ENCODE data around the gene RPN1. TPM values are rescaled to one million over a fixed set of nuclear protein-coding genes. Genes with fewer than 3 reads are reported as not detected.

RPN1 gene
- total and polyA plus RNA-seq, 2 of the 13 experiments (the other 11 are each of a cell fraction or from before 2014, with no cell fraction given): 290 to 342 TPM

DNA sequence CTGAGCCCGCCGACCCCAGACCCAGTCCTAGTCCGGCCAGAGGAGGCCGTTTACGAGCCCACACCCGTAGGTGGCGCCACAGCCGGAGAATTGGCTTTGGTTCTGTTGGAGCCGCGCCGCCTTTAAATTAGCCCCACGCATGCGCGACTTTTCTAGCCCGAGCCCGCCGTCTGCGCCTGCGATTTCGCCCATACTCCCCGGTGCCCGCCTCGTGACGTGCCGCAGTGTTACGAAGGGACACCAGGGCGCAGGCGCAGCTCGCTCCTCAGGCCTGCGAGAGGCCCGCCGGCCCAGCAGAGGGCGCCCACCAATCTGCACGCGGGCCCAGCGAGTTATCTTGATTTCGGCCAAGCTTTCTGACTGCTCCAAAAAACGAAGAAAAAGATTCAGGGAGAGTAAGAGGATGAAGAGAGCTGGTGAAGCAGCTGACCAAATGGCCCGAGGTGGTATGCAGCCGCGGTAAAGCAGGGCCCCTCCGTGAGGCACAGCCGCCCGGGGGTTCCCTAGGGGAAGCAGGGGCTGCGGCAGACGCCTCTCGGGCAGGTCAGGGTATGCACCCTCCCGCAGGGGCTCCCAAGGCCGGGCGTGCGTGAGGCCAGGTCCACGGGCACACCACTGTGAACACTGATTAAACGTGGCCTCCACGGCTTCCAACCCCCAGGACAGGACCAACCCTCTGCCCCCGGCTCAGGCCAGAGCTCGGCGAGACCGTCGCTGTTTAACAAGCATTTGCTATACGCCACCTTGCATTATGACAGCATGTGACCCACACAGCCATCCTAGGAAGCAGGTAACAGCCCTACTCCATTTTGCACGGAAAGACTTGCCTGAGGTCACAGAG is 32.8 kb downstream of the RPN1 start (continued):
- TF ChIP-seq RARA (CRISPR knock-in tag; IDR thresholded peaks at IDR 0.05): no peak
- TF ChIP-seq ZSCAN22 (CRISPR knock-in tag; IDR thresholded peaks at IDR 0.05): no peak
- TF ChIP-seq, protein P1, sequence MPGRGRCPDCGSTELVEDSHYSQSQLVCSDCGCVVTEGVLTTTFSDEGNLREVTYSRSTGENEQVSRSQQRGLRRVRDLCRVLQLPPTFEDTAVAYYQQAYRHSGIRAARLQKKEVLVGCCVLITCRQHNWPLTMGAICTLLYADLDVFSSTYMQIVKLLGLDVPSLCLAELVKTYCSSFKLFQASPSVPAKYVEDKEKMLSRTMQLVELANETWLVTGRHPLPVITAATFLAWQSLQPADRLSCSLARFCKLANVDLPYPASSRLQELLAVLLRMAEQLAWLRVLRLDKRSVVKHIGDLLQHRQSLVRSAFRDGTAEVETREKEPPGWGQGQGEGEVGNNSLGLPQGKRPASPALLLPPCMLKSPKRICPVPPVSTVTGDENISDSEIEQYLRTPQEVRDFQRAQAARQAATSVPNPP (CRISPR knock-in tag; IDR thresholded peaks at IDR 0.05): 0 out of 2 replicates have a peak, but pooled peaks have one; percentile 48
- TF ChIP-seq, protein P2, sequence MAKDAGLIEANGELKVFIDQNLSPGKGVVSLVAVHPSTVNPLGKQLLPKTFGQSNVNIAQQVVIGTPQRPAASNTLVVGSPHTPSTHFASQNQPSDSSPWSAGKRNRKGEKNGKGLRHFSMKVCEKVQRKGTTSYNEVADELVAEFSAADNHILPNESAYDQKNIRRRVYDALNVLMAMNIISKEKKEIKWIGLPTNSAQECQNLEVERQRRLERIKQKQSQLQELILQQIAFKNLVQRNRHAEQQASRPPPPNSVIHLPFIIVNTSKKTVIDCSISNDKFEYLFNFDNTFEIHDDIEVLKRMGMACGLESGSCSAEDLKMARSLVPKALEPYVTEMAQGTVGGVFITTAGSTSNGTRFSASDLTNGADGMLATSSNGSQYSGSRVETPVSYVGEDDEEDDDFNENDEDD (CRISPR knock-in tag; IDR thresholded peaks at IDR 0.05; ENCODE audit: borderline replicate concordance): peak; percentile 67; the same call in 1 of the 2 replicates
- TF ChIP-seq, protein P3, sequence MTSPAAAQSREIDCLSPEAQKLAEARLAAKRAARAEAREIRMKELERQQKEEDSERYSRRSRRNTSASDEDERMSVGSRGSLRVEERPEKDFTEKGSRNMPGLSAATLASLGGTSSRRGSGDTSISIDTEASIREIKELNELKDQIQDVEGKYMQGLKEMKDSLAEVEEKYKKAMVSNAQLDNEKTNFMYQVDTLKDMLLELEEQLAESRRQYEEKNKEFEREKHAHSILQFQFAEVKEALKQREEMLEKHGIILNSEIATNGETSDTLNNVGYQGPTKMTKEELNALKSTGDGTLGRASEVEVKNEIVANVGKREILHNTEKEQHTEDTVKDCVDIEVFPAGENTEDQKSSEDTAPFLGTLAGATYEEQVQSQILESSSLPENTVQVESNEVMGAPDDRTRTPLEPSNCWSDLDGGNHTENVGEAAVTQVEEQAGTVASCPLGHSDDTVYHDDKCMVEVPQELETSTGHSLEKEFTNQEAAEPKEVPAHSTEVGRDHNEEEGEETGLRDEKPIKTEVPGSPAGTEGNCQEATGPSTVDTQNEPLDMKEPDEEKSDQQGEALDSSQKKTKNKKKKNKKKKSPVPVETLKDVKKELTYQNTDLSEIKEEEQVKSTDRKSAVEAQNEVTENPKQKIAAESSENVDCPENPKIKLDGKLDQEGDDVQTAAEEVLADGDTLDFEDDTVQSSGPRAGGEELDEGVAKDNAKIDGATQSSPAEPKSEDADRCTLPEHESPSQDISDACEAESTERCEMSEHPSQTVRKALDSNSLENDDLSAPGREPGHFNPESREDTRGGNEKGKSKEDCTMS (CRISPR knock-in tag; conservative IDR thresholded peaks at IDR 0.05): no peak
- no peak for TF ChIP-seq ZIK1 (CRISPR knock-in tag; IDR thresholded peaks at IDR 0.05; ENCODE audit: borderline replicate concordance, low read depth)
- TF ChIP-seq ZNF775 (CRISPR knock-in tag; IDR thresholded peaks at IDR 0.05; ENCODE audit: borderline replicate concordance): no peak
- TF ChIP-seq, protein P4, sequence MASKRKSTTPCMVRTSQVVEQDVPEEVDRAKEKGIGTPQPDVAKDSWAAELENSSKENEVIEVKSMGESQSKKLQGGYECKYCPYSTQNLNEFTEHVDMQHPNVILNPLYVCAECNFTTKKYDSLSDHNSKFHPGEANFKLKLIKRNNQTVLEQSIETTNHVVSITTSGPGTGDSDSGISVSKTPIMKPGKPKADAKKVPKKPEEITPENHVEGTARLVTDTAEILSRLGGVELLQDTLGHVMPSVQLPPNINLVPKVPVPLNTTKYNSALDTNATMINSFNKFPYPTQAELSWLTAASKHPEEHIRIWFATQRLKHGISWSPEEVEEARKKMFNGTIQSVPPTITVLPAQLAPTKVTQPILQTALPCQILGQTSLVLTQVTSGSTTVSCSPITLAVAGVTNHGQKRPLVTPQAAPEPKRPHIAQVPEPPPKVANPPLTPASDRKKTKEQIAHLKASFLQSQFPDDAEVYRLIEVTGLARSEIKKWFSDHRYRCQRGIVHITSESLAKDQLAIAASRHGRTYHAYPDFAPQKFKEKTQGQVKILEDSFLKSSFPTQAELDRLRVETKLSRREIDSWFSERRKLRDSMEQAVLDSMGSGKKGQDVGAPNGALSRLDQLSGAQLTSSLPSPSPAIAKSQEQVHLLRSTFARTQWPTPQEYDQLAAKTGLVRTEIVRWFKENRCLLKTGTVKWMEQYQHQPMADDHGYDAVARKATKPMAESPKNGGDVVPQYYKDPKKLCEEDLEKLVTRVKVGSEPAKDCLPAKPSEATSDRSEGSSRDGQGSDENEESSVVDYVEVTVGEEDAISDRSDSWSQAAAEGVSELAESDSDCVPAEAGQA (IDR thresholded peaks at IDR 0.05; ENCODE audit: low read depth): peak; percentile 43; the same call in 1 of the 2 replicates
- TF ChIP-seq, protein P4 (CRISPR knock-in tag; IDR thresholded peaks at IDR 0.05; ENCODE audit: borderline replicate concordance): no peak
- TF ChIP-seq HDAC6 (IDR thresholded peaks at IDR 0.05; ENCODE audit: low read depth, low read length): no peak
- TF ChIP-seq, protein P5, sequence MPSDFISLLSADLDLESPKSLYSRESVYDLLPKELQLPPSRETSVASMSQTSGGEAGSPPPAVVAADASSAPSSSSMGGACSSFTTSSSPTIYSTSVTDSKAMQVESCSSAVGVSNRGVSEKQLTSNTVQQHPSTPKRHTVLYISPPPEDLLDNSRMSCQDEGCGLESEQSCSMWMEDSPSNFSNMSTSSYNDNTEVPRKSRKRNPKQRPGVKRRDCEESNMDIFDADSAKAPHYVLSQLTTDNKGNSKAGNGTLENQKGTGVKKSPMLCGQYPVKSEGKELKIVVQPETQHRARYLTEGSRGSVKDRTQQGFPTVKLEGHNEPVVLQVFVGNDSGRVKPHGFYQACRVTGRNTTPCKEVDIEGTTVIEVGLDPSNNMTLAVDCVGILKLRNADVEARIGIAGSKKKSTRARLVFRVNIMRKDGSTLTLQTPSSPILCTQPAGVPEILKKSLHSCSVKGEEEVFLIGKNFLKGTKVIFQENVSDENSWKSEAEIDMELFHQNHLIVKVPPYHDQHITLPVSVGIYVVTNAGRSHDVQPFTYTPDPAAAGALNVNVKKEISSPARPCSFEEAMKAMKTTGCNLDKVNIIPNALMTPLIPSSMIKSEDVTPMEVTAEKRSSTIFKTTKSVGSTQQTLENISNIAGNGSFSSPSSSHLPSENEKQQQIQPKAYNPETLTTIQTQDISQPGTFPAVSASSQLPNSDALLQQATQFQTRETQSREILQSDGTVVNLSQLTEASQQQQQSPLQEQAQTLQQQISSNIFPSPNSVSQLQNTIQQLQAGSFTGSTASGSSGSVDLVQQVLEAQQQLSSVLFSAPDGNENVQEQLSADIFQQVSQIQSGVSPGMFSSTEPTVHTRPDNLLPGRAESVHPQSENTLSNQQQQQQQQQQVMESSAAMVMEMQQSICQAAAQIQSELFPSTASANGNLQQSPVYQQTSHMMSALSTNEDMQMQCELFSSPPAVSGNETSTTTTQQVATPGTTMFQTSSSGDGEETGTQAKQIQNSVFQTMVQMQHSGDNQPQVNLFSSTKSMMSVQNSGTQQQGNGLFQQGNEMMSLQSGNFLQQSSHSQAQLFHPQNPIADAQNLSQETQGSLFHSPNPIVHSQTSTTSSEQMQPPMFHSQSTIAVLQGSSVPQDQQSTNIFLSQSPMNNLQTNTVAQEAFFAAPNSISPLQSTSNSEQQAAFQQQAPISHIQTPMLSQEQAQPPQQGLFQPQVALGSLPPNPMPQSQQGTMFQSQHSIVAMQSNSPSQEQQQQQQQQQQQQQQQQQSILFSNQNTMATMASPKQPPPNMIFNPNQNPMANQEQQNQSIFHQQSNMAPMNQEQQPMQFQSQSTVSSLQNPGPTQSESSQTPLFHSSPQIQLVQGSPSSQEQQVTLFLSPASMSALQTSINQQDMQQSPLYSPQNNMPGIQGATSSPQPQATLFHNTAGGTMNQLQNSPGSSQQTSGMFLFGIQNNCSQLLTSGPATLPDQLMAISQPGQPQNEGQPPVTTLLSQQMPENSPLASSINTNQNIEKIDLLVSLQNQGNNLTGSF (CRISPR knock-in tag; IDR thresholded peaks at IDR 0.05): 0 out of 2 replicates have a peak, but pooled peaks have one; percentile 15

Data from HepG2 (cell line).